DOHH2 (cell line): ENCODE data around the gene AK1.

Source experiments
- H3F3A ChIP-seq: fragments of 200-600 bp; sonication (generic), shearing (Covaris generic); 2 replicates; pipeline ENCODE4 v1.6.0; 2016; ENCODE audit warnings: antibody characterized with exemption, mild to moderate bottlenecking; ENCODE audit not compliant: control insufficient read depth, insufficient read depth
- H3K27ac ChIP-seq: fragments of 200-600 bp; sonication (generic); 2 replicates; pipeline ENCODE4 v1.5.1; 2014; ENCODE audit warnings: low read depth, mild to moderate bottlenecking, low read length, moderate library complexity
- H3K27me3 ChIP-seq: fragments of 200-600 bp; sonication (generic); 2 replicates; pipeline ENCODE4 v1.6.1; 2014; ENCODE audit warnings: mild to moderate bottlenecking, low read length, mixed read lengths; ENCODE audit not compliant: control insufficient read depth
- H3K36me3 ChIP-seq: fragments of 200-600 bp; sonication (generic); 2 replicates; pipeline ENCODE4 v1.6.1; 2014; ENCODE audit warnings: mild to moderate bottlenecking, low read length, moderate library complexity, mixed read lengths; ENCODE audit not compliant: control insufficient read depth
- H3K4me1 ChIP-seq: fragments of 200-600 bp; sonication (generic); 2 replicates; pipeline ENCODE4 v1.6.1; 2014; ENCODE audit warnings: mild to moderate bottlenecking, low read length, mixed read lengths; ENCODE audit not compliant: control insufficient read depth
- H3K4me2 ChIP-seq: fragments of 200-600 bp; sonication (generic); 2 replicates; pipeline ENCODE4 v1.6.0; 2014; ENCODE audit warnings: mild to moderate bottlenecking, low read length, moderate library complexity
- H3K4me3 ChIP-seq: fragments of 200-600 bp; sonication (generic); 2 replicates; pipeline ENCODE4 v1.5.1; 2014; ENCODE audit warnings: mild to moderate bottlenecking, low read length, mixed read lengths
- H3K79me2 ChIP-seq: fragments of 200-600 bp; sonication (generic); 2 replicates; pipeline ENCODE4 v1.6.1; 2014; ENCODE audit warnings: mild to moderate bottlenecking, low read length, mixed read lengths; ENCODE audit not compliant: control insufficient read depth
- H3K9me2 ChIP-seq: fragments of 200-600 bp; sonication (generic); replicated peaks from 2 replicates; pipeline ENCODE4 v1.6.1; 2014; ENCODE audit warnings: mild to moderate bottlenecking, low read length, mixed read lengths; ENCODE audit not compliant: control insufficient read depth
- H3K9me3 ChIP-seq: fragments of 200-600 bp; sonication (generic); 2 replicates; pipeline ENCODE4 v1.6.1; 2014; ENCODE audit warnings: antibody characterized with exemption, low read length, mixed read lengths; ENCODE audit not compliant: control insufficient read depth, insufficient read depth
- H4K20me1 ChIP-seq: fragments of 200-600 bp; sonication (generic); 2 replicates; pipeline ENCODE4 v1.6.0; 2014; ENCODE audit warnings: low read depth, mild to moderate bottlenecking, antibody characterized with exemption, low read length, moderate library complexity; ENCODE audit not compliant: control insufficient read depth, insufficient read depth
- CTCF ChIP-seq: fragments of 200-600 bp; sonication (generic); IDR thresholded peaks from one replicate; pipeline ENCODE4 v1.5.1; 2014; ENCODE audit warnings: antibody characterized with exemption, mild to moderate bottlenecking, low read depth, low read length; ENCODE audit not compliant: poor library complexity, severe bottlenecking
- EZH2phosphoT487 ChIP-seq: fragments of 200-600 bp; sonication (generic); IDR thresholded peaks from 2 replicates; pipeline ENCODE4 v1.6.1; 2017; ENCODE audit warnings: borderline replicate concordance, mild to moderate bottlenecking, antibody characterized with exemption, low read length, moderate library complexity, mixed read lengths

AK1 gene

GRCh38 chr9:127850286-127850830 lies 27.1 kb downstream of the AK1 start:
- no peaks in the 10 kb centered on the region for H3K36me3 ChIP-seq
- H3K4me2 ChIP-seq: no peak overlapping the region
- H3K9me2 ChIP-seq: no peaks in the 10 kb centered on the region
- peaks cover 12% of the 10 kb centered on the region for H3K9me3 ChIP-seq
- H3K27me3 ChIP-seq: peaks cover 6% of the 10 kb centered on the region; the same call in 1 of the 2 replicates
- H3K79me2 ChIP-seq: no peaks in the 10 kb centered on the region
- H3K27ac ChIP-seq: no peak overlapping the region
- no peaks in the 10 kb centered on the region for H3F3A ChIP-seq
- TF ChIP-seq EZH2phosphoT487: no peak
- TF ChIP-seq CTCF: no peak
- H3K4me3 ChIP-seq: no peak overlapping the region
- H3K4me1 ChIP-seq: no peaks in the 10 kb centered on the region
- H4K20me1 ChIP-seq: no peaks in the 10 kb centered on the region

GRCh38 chr9:127848756-127849504 lies 28.5 kb downstream of the AK1 start:
- Histone ChIP-seq H3K27me3 (peaks cover 4% of the 10 kb centered on the region; the same call in 1 of the 2 replicates), H3F3A (no peaks in the 10 kb centered on the region), H3K9me3 (peaks cover 12% of the 10 kb centered on the region), H3K36me3 (no peaks in the 10 kb centered on the region), H3K79me2 (no peaks in the 10 kb centered on the region), H3K4me3 (no peak overlapping the region), H3K9me2 (no peaks in the 10 kb centered on the region), H4K20me1 (no peaks in the 10 kb centered on the region), H3K4me2 (no peak overlapping the region), H3K4me1 (no peaks in the 10 kb centered on the region), H3K27ac (no peak overlapping the region)
- TF ChIP-seq CTCF (no peak), EZH2phosphoT487 (no peak)

GRCh38 chr9:127847833-127848755 lies 29.4 kb downstream of the AK1 start:
- no peaks in the 10 kb centered on the region for H3K36me3 ChIP-seq
- H3F3A ChIP-seq: no peaks in the 10 kb centered on the region
- no peak overlapping the region for H3K4me2 ChIP-seq
- no peaks in the 10 kb centered on the region for H3K27me3 ChIP-seq
- no peaks in the 10 kb centered on the region for H4K20me1 ChIP-seq
- no peak overlapping the region for H3K27ac ChIP-seq
- no peaks in the 10 kb centered on the region for H3K4me1 ChIP-seq
- no peak for TF ChIP-seq CTCF
- TF ChIP-seq EZH2phosphoT487: no peak
- peaks cover 12% of the 10 kb centered on the region for H3K9me3 ChIP-seq
- no peaks in the 10 kb centered on the region for H3K79me2 ChIP-seq
- H3K9me2 ChIP-seq: no peaks in the 10 kb centered on the region
- no peak overlapping the region for H3K4me3 ChIP-seq
